LNCAP (cell line): ENCODE results near the gene ISLR2.

Experiments used
- TF ChIP-seq, protein P1 (sequence below): fragments of 450-650 bp; IDR thresholded peaks from 2 replicates; pipeline ENCODE4 v1.5.1; 2017; ENCODE audit warnings: mild to moderate bottlenecking

The ISLR2 gene

DNA sequence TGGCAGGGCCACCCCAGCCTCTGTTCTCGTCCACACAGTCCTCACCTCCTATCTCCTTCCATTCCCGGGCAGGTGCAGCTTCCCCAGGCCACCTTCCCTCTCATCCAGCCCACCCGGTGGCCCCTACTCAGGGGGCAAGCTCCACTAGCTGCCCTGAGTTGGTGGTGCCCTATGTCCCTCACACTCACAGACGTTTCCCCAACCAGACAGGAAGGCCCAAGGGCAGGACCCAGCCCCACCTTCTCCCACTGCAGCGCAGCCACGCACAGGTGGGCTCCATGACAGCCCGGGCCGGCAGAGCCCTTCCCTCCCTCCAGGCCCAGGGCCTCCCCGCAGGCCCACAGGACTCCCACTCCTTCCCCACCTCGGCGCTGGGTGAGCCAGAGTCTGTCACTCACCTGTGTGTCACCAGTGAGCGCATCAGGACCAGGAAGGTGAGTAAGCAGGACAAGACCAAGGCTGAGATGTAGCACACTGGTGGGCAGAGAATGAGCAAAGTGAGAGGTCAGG, 54.3 kb downstream of the ISLR2 start:
- TF ChIP-seq, protein P1, sequence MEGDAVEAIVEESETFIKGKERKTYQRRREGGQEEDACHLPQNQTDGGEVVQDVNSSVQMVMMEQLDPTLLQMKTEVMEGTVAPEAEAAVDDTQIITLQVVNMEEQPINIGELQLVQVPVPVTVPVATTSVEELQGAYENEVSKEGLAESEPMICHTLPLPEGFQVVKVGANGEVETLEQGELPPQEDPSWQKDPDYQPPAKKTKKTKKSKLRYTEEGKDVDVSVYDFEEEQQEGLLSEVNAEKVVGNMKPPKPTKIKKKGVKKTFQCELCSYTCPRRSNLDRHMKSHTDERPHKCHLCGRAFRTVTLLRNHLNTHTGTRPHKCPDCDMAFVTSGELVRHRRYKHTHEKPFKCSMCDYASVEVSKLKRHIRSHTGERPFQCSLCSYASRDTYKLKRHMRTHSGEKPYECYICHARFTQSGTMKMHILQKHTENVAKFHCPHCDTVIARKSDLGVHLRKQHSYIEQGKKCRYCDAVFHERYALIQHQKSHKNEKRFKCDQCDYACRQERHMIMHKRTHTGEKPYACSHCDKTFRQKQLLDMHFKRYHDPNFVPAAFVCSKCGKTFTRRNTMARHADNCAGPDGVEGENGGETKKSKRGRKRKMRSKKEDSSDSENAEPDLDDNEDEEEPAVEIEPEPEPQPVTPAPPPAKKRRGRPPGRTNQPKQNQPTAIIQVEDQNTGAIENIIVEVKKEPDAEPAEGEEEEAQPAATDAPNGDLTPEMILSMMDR, result no peak

DNA sequence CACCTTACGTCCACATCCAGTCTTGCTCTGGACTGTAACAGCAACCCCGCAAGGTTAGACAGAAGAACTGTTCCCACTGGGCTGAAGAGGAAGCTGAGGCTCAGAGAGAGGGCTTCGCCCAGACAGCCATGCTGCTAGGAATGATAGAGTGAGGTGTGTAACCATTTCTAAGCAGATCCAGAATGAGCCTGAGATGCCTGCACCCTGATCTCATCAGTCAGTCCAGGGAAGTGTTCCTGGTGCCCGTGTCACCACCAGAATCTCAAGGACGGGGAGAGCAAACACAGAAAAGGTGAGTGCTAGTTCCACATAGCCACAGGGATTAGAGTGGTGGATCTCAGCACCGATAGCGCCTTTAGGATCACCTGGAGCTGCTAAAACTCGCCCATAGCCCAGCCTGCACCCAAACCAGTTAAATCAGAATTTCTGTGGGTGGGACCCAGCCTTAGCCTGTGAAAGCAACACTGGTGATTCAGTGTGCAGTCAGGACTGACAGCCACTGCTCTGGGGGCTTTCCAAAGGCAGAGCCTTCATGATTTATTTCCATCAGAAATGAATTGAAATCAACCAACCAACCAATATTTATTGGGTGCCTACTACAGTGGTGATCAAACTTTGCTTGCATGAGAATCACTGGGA, 55.4 kb downstream of the ISLR2 start:
- TF ChIP-seq, protein P1, result no peak
